Measurements from ENCODE around the gene NUDT1.

The NUDT1 gene

GRCh38 chr7:2290877-2291276 is 48.9 kb downstream of the NUDT1 start:
- in situ Hi-C loops (cut with MboI; ENCODE audit: low sequenced_read_pairs), result no loop called here

- in situ Hi-C loops (cut with MboI; ENCODE audit: low sequenced_read_pairs), result no loop called here
Measured at GRCh38 chr7:2295936-2296620, 54.1 kb downstream of the NUDT1 start.

GRCh38 chr7:2296832-2297231 is 54.8 kb downstream of the NUDT1 start:
- in situ Hi-C loops (cut with MboI; ENCODE audit: low sequenced_read_pairs), result no loop called here

GRCh38 chr7:2299131-2299829 is 57.3 kb downstream of the NUDT1 start:
- in situ Hi-C loops (cut with MboI; ENCODE audit: low sequenced_read_pairs), result no loop called here

GRCh38 chr7:2299870-2300512 is 58.0 kb downstream of the NUDT1 start:
- in situ Hi-C loops (cut with MboI; ENCODE audit: low sequenced_read_pairs), result no loop called here

Measured in hTERT RPE-1 (cell line).